PC-3 (cell line): ENCODE results near the gene DLEU7. TPM values are rescaled to one million over a fixed set of nuclear protein-coding genes. Genes with fewer than 3 reads are reported as not detected.

Experiments used
- ATAC-seq: fragments of 200-7000 bp; cut with Tn5 transposase; 2 replicates; pipeline ENCODE4 v1.9.1; 2020; ENCODE audit warnings: mild to moderate bottlenecking, moderate library complexity
- Bru-seq: library from RNA; stranded (reverse); fragments of 400-500 nt; gene quantifications from one replicate; lab custom pipeline; 2021; lab: Mats Ljungman, UMichigan
- BruChase-seq, 2 experiments: library from RNA; stranded (reverse); fragments of 400-500 nt; gene quantifications; one replicate each; lab custom pipeline; 2021; lab: Mats Ljungman, UMichigan
- BruUV-seq: library from RNA; stranded (reverse); fragments of 400-500 nt; replicated peaks from 2 replicates; lab custom pipeline; 2021; lab: Mats Ljungman, UMichigan
- CTCF ChIA-PET: fragments of 300-600 bp; sonication (Branson Sonifier 250); formaldehyde crosslinking; loops from one replicate; lab custom pipeline; 2022; ENCODE audit warnings: antibody characterized with exemption; lab: Charles Lee
- POLR2A ChIA-PET: fragments of 300-600 bp; sonication (Branson Sonifier 250); formaldehyde crosslinking; loops from one replicate; lab custom pipeline; 2022; ENCODE audit warnings: antibody characterized with exemption; ENCODE audit not compliant: unreplicated experiment; lab: Charles Lee
- DNase-seq: peaks from one replicate; pipeline ENCODE4 v3.0.0-alpha.2; 2015
- H2AFZ ChIP-seq: fragments of 300-600 bp; sonication (generic); 2 replicates; pipeline ENCODE4 v1.6.0; 2016; ENCODE audit warnings: antibody characterized with exemption, low read length
- H3F3A ChIP-seq: fragments of 300-600 bp; sonication (generic); one replicate; pipeline ENCODE4 v1.6.0; 2017; ENCODE audit warnings: antibody characterized with exemption, low read length, control low read depth, mild to moderate bottlenecking; ENCODE audit not compliant: unreplicated experiment
- H3K27ac ChIP-seq: fragments of 300-600 bp; sonication (generic); 2 replicates; pipeline ENCODE4 v1.5.1; 2016; ENCODE audit warnings: mild to moderate bottlenecking, low read length
- H3K27me3 ChIP-seq: fragments of 300-600 bp; sonication (generic); 2 replicates; pipeline ENCODE4 v1.6.1; 2016; ENCODE audit warnings: low read length, mixed read lengths
- H3K36me3 ChIP-seq: fragments of 300-600 bp; sonication (generic); 2 replicates; pipeline ENCODE4 v1.6.1; 2016; ENCODE audit warnings: low read depth, mixed run types, low read length, mixed read lengths
- H3K4me1 ChIP-seq: fragments of 300-600 bp; sonication (generic); 2 replicates; pipeline ENCODE4 v1.5.1; 2016; ENCODE audit warnings: low read length; ENCODE audit not compliant: insufficient read depth
- H3K4me2 ChIP-seq: fragments of 300-600 bp; sonication (generic); 2 replicates; pipeline ENCODE4 v1.6.0; 2016; ENCODE audit warnings: low read length
- H3K4me3 ChIP-seq: fragments of 300-600 bp; sonication (generic); 2 replicates; pipeline ENCODE4 v1.5.1; 2016; ENCODE audit warnings: mild to moderate bottlenecking, low read length, mixed read lengths
- H3K79me2 ChIP-seq: fragments of 300-600 bp; sonication (generic); 2 replicates; pipeline ENCODE4 v1.6.1; 2017; ENCODE audit warnings: low read length, mixed read lengths
- H3K9ac ChIP-seq: fragments of 300-600 bp; sonication (generic); 2 replicates; pipeline ENCODE4 v1.6.0; 2016; ENCODE audit warnings: mild to moderate bottlenecking, low read length
- H3K9me2 ChIP-seq: fragments of 300-600 bp; sonication (generic); replicated peaks from 2 replicates; pipeline ENCODE4 v1.6.1; 2016; ENCODE audit warnings: mixed run types, low read length, mixed read lengths
- H3K9me3 ChIP-seq: fragments of 300-600 bp; sonication (generic); 2 replicates; pipeline ENCODE4 v1.6.1; 2016; ENCODE audit warnings: low read length, mixed read lengths
- H4K20me1 ChIP-seq: fragments of 300-600 bp; sonication (generic); 2 replicates; pipeline ENCODE4 v1.6.1; 2016; ENCODE audit warnings: low read length, mixed read lengths
- EZH2 ChIP-seq: fragments of 300-600 bp; sonication (generic); IDR thresholded peaks from one replicate; pipeline ENCODE4 v1.6.1; 2017; ENCODE audit warnings: antibody characterized with exemption, mild to moderate bottlenecking, low read length; ENCODE audit not compliant: unreplicated experiment
- EZH2phosphoT487 ChIP-seq: fragments of 300-600 bp; sonication (generic); IDR thresholded peaks from 2 replicates; pipeline ENCODE4 v1.6.1; 2018; ENCODE audit warnings: mild to moderate bottlenecking, antibody characterized with exemption, low read length, borderline replicate concordance
- intact Hi-C: fragments of 100-400 bp; cut with micrococcal nuclease; formaldehyde crosslinking; loops from 2 replicates; pipeline ENCODE4 v1.9.0; 2023
- long read RNA-seq: library from polyadenylated mRNA; unstranded; transcript quantifications from one replicate; pipeline ENCODE4 v2.0.0, GENCODE V29; 2021; ENCODE audit not compliant: unreplicated experiment
- total RNA-seq: library from RNA; depleted of rRNA; stranded (reverse); fragments of >200 nt; gene quantifications from 2 replicates; pipeline ENCODE4 v1.2.3, GENCODE V29; 2014; rRNA removed
- TF ChIP-seq, protein P1 (sequence below): fragments of 300-600 bp; sonication (generic); conservative IDR thresholded peaks from 2 replicates; pipeline ENCODE4 v1.5.1; 2017; ENCODE audit warnings: antibody characterized with exemption, low read depth, mild to moderate bottlenecking, low read length

DLEU7 gene
- total RNA-seq (not detected in 2 replicates), Bru-seq, nascent RNA (percentile 3 among the genes with signal in this experiment), BruChase-seq, experiment 1, labeled RNA remaining after a 6-hour chase (percentile 4 among the genes with signal in this experiment), BruChase-seq, experiment 2, labeled RNA remaining after a 2-hour chase (percentile 9 among the genes with signal in this experiment)
- long read RNA-seq, partial matches to known transcripts = 0 of 1 reads
- long read RNA-seq, other reads (novel, unspliced or antisense) = 1 of 1 reads

DNA sequence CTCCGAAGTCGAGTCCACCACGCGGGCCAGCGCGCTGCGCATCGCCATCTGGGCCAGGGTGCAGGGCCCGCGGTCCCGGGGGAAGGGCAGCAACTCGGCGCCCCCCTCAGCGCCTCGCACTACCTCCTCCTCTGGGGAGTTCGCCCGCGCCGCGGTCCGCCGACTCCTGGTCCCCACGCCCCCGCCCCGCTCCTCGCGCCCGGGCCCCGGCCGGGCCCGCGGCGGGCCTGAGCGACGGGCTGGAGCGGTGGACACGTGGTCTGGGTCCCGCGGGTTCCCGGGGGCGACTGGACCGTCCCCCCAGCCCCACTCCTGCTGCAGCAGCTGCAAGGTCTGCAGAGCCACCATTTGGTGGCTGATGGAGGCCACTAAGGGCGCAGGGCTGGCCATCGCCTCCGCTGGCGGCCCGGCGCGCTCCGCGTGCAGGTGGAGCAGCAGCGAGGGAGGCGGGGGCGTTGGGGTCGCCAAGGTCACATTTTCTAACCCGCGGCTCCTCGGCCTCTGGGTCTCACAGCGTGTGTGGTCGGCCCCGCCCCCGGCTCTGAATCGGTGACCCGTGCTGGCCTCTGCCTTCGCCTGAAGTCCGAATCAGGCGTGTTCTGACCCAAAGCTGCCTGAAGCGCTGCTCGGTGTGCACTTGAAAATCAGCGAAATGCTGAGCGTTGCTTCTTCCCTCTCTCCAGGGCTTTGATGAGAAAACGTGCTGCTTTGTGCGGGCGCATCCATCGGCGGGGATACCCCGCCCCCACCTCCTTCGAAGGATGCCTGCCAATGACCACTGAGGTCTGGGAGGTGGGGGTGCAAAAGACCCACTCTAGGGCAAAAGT is at the start of gene DLEU7:
Gene DLEU7 (minus strand): TSS at position 436 of the 827 bp plus-strand sequence. CDS start 46 bp downstream, at position 390.
- intact Hi-C loops = no loop called here
- ChIA-PET POLR2A (no interaction called here), CTCF (no interaction called here)
- Histone ChIP-seq H3K9ac (no peak within 1 kb of the TSS), H4K20me1 (no peaks in the 10 kb centered on the region), H3K27me3 (no peaks in the 10 kb centered on the region), H3K4me2 (no peak within 1 kb of the TSS), H3K9me2 (no peaks in the 10 kb centered on the region), H3K4me3 (no peak within 1 kb of the TSS), H3K9me3 (no peaks in the 10 kb centered on the region), H3K4me1 (no peaks in the 10 kb centered on the region), H3F3A (no peaks in the 10 kb centered on the region), H2AFZ (no peak within 1 kb of the TSS), H3K27ac (no peak within 1 kb of the TSS), H3K79me2 (no peaks in the 10 kb centered on the region), H3K36me3 (no peaks in the 10 kb centered on the region)
- TF ChIP-seq EZH2phosphoT487 = no peak
- TF ChIP-seq EZH2 = no peak
- TF ChIP-seq, protein P1, sequence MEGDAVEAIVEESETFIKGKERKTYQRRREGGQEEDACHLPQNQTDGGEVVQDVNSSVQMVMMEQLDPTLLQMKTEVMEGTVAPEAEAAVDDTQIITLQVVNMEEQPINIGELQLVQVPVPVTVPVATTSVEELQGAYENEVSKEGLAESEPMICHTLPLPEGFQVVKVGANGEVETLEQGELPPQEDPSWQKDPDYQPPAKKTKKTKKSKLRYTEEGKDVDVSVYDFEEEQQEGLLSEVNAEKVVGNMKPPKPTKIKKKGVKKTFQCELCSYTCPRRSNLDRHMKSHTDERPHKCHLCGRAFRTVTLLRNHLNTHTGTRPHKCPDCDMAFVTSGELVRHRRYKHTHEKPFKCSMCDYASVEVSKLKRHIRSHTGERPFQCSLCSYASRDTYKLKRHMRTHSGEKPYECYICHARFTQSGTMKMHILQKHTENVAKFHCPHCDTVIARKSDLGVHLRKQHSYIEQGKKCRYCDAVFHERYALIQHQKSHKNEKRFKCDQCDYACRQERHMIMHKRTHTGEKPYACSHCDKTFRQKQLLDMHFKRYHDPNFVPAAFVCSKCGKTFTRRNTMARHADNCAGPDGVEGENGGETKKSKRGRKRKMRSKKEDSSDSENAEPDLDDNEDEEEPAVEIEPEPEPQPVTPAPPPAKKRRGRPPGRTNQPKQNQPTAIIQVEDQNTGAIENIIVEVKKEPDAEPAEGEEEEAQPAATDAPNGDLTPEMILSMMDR = no peak
- no TSS peak for BruUV-seq
- DNase-seq = no peak
- no peak for ATAC-seq

DNA sequence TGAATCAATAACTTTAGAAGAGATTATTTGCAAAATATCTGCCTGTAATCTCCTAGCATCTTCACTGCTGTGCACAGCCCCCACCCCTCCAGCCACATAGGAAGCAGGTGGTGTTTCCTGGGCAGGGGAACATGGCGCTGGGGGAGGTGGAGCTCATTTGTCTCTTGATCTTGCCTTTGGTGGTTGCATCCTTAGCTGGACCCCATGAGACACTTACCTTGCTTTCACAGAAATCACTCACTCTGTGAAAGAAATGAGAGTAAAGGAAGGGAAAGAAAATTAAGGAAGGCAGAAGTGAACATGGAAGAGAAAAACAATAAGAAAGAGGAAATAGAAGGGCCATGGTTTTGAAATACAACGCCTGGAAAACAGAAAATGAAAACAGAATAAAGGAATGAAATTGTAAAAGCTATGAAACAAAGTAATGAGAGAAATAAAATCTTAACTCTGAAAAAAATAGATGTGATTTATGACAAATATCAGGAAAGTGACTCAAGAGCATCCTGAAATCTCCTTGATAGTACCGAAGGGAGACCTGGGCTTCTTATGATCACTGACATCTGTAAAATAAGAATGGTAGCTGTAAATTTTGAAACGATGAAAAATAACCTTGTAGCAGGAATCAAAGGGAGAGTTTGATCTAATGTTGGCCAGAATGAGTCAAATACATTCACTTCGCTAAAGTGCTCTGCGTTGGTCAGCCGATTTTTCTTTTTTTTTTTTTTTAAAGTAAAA is 48.9 kb upstream of the DLEU7 start:
- no peak overlapping the region for H2AFZ ChIP-seq
- H3K9me2 ChIP-seq = no peaks in the 10 kb centered on the region
- no peaks in the 10 kb centered on the region for H3K36me3 ChIP-seq
- no peaks in the 10 kb centered on the region for H3K4me1 ChIP-seq
- no peaks in the 10 kb centered on the region for H3K27me3 ChIP-seq
- intact Hi-C loops = no loop called here
- ATAC-seq (no peak), DNase-seq (no peak)
- no TSS peak for BruUV-seq
- H3K4me2 ChIP-seq = no peak overlapping the region
- H3K27ac ChIP-seq = no peak overlapping the region
- no peaks in the 10 kb centered on the region for H3F3A ChIP-seq
- POLR2A ChIA-PET = no interaction called here
- no peak overlapping the region for H3K9ac ChIP-seq
- TF ChIP-seq, protein P1 = no peak
- no peak for TF ChIP-seq EZH2phosphoT487
- no peak for TF ChIP-seq EZH2
- CTCF ChIA-PET = no interaction called here
- H3K9me3 ChIP-seq = no peaks in the 10 kb centered on the region
- no peaks in the 10 kb centered on the region for H4K20me1 ChIP-seq
- no peaks in the 10 kb centered on the region for H3K79me2 ChIP-seq
- no peak overlapping the region for H3K4me3 ChIP-seq
